Epithelial cell of proximal tubule (primary cell): Measurements from ENCODE around the gene RABEPK. TPM values are rescaled to one million over a fixed set of nuclear protein-coding genes. Genes with fewer than 3 reads are reported as not detected.

Source experiments
- DNase-seq: peaks from one replicate; pipeline ENCODE4 v3.0.0-alpha.2; 2011; ENCODE audit warnings: low read depth
- H3K4me3 ChIP-seq: 2 replicates; pipeline ENCODE4 v1.5.1; 2011; ENCODE audit warnings: low read depth, mild to moderate bottlenecking, low read length
- total RNA-seq: library from RNA; depleted of rRNA; stranded (reverse); fragments of >200 nt; gene quantifications from 2 replicates; pipeline ENCODE4 v1.2.3, GENCODE V29; 2015
- TF ChIP-seq, protein P1 (sequence below): conservative IDR thresholded peaks from 2 replicates; pipeline ENCODE4 v1.5.1; 2012; ENCODE audit warnings: low read depth, mild to moderate bottlenecking, low read length

Gene RABEPK
- total RNA-seq, 1 donor from 2014 or later, result 20.3 TPM

DNA sequence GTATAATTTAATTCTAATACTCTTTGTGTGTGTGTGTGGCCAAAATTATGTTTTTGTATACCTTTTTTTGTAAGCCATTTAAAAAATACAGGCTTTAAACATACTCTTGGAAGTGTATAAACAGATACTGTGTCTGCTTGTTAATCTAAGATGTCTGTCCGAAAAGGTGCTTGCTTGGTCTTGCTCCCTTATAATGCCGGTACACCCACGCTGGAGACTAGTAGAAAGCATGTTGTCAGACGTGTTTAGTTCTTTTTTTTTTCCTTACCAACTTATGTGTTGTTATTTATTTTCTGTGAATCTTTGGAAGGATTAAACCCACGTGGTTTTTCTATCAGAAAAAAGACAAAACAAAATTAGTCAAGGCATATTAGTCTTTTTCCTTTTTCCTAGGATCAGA is 70.7 kb downstream of the RABEPK start:
- no peak for DNase-seq
- no peak overlapping the region for H3K4me3 ChIP-seq

DNA sequence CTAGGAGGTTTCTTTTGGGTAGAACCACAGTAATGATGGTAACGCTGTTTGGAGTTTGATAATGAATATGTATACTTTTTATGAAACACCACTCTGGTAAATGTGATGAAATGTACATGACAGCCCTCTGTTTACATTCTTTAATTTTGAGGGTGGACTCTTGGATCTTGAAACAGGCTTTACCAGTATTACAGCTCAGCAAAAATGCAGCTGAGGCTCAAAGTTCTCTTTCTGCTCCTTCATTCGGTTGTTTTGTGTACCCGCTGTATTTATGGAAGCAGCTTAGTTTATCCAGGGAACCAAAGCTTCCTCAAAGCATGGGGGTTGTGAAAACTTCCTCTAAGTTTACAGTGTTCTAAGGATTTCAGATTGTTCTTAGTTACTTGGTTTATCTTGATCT is 72.4 kb downstream of the RABEPK start:
- TF ChIP-seq, protein P1, sequence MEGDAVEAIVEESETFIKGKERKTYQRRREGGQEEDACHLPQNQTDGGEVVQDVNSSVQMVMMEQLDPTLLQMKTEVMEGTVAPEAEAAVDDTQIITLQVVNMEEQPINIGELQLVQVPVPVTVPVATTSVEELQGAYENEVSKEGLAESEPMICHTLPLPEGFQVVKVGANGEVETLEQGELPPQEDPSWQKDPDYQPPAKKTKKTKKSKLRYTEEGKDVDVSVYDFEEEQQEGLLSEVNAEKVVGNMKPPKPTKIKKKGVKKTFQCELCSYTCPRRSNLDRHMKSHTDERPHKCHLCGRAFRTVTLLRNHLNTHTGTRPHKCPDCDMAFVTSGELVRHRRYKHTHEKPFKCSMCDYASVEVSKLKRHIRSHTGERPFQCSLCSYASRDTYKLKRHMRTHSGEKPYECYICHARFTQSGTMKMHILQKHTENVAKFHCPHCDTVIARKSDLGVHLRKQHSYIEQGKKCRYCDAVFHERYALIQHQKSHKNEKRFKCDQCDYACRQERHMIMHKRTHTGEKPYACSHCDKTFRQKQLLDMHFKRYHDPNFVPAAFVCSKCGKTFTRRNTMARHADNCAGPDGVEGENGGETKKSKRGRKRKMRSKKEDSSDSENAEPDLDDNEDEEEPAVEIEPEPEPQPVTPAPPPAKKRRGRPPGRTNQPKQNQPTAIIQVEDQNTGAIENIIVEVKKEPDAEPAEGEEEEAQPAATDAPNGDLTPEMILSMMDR, result no peak
- no peak overlapping the region for H3K4me3 ChIP-seq
- DNase-seq, result no peak

More for the DNA sequence above, 70.7 kb downstream of the RABEPK start:
- TF ChIP-seq, protein P1, result no peak

DNA sequence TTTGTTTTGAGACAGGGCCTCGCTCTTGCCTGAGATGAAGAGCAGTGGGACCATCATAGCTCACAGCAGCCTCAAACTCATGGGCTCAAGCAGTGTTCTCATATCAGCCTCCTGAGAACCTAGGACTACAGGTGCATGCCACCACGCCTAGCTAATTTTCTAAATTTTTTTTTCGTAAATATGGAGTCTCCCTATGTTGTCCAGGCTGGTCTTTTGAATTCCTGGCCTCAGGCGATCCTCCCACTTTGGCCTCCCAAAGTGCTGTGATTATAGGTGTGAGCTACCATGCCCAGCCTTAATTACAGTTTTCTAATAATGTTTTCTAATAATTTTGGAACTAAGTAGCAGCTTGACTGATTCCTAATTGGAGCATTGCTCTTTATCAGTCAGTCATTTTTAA is 76.4 kb downstream of the RABEPK start:
- no peak for DNase-seq
- TF ChIP-seq, protein P1, result no peak
- H3K4me3 ChIP-seq, result no peak overlapping the region

DNA sequence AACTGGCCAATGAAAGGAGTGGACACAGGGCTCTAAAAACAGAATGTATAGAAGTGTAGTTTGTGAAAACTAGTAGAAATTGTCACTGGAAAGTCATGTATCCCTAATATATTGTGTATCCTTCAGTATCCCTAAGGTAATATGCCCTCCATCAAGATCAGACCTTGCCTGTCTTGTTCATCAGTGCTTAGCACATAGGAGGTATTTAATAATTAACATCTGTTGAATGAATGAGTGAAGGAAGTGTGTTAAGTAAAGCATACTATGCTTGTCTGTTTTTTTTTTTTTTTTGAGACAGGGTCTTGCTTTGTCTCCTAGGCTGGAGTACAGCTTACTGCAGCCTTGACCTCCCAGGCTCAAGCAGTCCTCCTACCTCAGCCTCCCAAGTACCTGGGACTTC is 77.1 kb downstream of the RABEPK start:
- TF ChIP-seq, protein P1, result no peak
- no peak for DNase-seq
- H3K4me3 ChIP-seq, result no peak overlapping the region

DNA sequence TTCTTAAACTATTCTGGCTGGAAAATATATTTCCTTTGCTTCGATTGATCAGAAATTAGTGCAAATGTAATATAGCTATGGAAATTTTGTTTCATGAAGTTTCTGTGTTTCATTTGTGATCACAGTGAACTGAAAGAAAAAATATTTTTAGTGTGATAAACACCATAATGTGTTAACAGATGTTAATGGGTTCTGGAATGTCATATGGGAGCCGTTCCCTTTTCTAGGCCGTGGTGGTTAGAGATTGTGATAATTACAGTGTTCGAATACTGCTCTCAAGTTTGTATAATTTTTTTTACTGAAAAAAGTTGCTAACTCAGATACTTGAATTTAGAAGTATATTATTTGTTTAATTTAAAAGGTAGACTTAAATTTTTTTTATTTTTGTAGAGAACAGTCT is 80.6 kb downstream of the RABEPK start:
- TF ChIP-seq, protein P1, result no peak
- no peak for DNase-seq
- H3K4me3 ChIP-seq, result no peak overlapping the region

Other genes with a start within 250 kb of the RABEPK start
- gene SCAI, start 57.0 kb upstream of the RABEPK start, total RNA-seq, result 2.1 and 4.3 TPM in 2 replicates
- 28.3 and 29.7 TPM in 2 replicates for gene PPP6C, start 10.7 kb upstream of the RABEPK start, total RNA-seq
- gene HSPA5, start 40.8 kb downstream of the RABEPK start, total RNA-seq, result 210 and 241 TPM in 2 replicates
- 18.2 and 20.8 TPM in 2 replicates for gene GAPVD1, start 61.3 kb downstream of the RABEPK start, total RNA-seq